Upper lobe of left lung (tissue), 6 donors: ENCODE results near the gene NELFE. TPM values are rescaled to one million over a fixed set of nuclear protein-coding genes. Genes with fewer than 3 reads are reported as not detected.

Experiments
- ATAC-seq, 2 donors: fragments of 200-7000 bp; cut with Tn5 transposase; one replicate each; pipeline ENCODE4 v1.9.1; 2022; ENCODE audit warnings: mild to moderate bottlenecking in 2 of 2, moderate library complexity in 2 of 2; ENCODE audit not compliant: low FRiP score in 2 of 2
- DNase-seq, 2 donors: peaks; one replicate each; pipeline ENCODE4 v3.0.0-alpha.2; 2019 to 2020
- H3K27ac ChIP-seq, 4 donors: fragments of 200-600 bp; sonication (generic); one replicate each; pipeline ENCODE4 v1.5.1; 2016 to 2019
- H3K27me3 ChIP-seq, 4 donors: fragments of 200-600 bp; sonication (generic); one replicate each; pipeline ENCODE4 v1.5.1; 2017 to 2019
- H3K36me3 ChIP-seq, 4 donors: fragments of 200-600 bp; sonication (generic); one replicate each; pipeline ENCODE4 v1.5.1; 2016 to 2019
- H3K4me1 ChIP-seq, 4 donors: fragments of 200-600 bp; sonication (generic); one replicate each; pipeline ENCODE4 v1.5.1; 2018 to 2019
- H3K4me3 ChIP-seq, 4 donors: fragments of 200-600 bp; sonication (generic); one replicate each; pipeline ENCODE4 v1.5.1; 2017 to 2019; ENCODE audit warnings: mild to moderate bottlenecking in 2 of 4, moderate library complexity in 1 of 4
- H3K9me3 ChIP-seq, 4 donors: fragments of 200-600 bp; sonication (generic); one replicate each; pipeline ENCODE4 v1.5.1; 2018 to 2019
- CTCF ChIP-seq, 6 experiments: fragments of 450-650 bp in 4 of 6; fragments of 200-600 bp in 2 of 6; sonication (generic) in 2 of 6; IDR thresholded peaks; one replicate each; pipeline ENCODE4 v1.5.1; 2016 to 2019; ENCODE audit warnings: antibody characterized with exemption in 6 of 6
- EP300 ChIP-seq, 4 donors: sonication (generic); formaldehyde crosslinking; IDR thresholded peaks; one replicate each; pipeline ENCODE4 v1.5.1; 2017; ENCODE audit warnings: antibody characterized with exemption in 4 of 4, control low read depth in 2 of 4
- POLR2A ChIP-seq, 4 donors: fragments of 450-650 bp; IDR thresholded peaks; one replicate each; pipeline ENCODE4 v1.5.1; 2016 to 2017; ENCODE audit warnings: antibody characterized with exemption in 4 of 4, mild to moderate bottlenecking in 2 of 4
- POLR2AphosphoS5 ChIP-seq, 2 donors: sonication (generic); formaldehyde crosslinking; IDR thresholded peaks; one replicate each; pipeline ENCODE4 v1.5.1; 2017; ENCODE audit warnings: antibody characterized with exemption in 2 of 2
- WGBS, 2 donors: methylation state at CpG; one replicate each; pipeline ENCODE4 v1.1.5; 2017 to 2018; 5-methylcytosine and 5-hydroxymethylcytosine counted together
- total RNA-seq, 6 donors: library from RNA; depleted of rRNA in 4 of 6; stranded (reverse); fragments of >200 nt in 4 of 6; gene quantifications; one replicate each; pipeline versions ENCODE4 v1.1.0 to v1.2.1, GENCODE V29; 2016 to 2021
- donor health status: DM: no; HTN: no; CAD: no; lungs with moderate emphysema.
- donor health status: DM: no; HTN: yes; CAD: no; lungs with severe emphysema.

NELFE gene
- total RNA-seq, 6 donors from 2014 or later, result 42.8 to 84.2 (median 63.0) TPM

- DNase-seq, result no peak
- Histone ChIP-seq H3K4me3 (no peak overlapping the region), H3K27ac (peak overlapping the region in 2 of 4 donors; percentile 49 to 64), H3K27me3 (no peaks in the 10 kb centered on the region), H3K36me3 (peaks cover 21 to 76% (median 59%) of the 10 kb centered on the region in 4 donors), H3K9me3 (no peaks in the 10 kb centered on the region), H3K4me1 (peaks cover 2 to 7% (median 7%) of the 10 kb centered on the region in 4 donors)
- ATAC-seq, result no peak
- WGBS, 2 donors, result 75 to 80% methylated on average over 5 of the region's 5 CpGs
- TF ChIP-seq POLR2AphosphoS5 (IDR thresholded peaks at IDR 0.05) (no peak), POLR2A (IDR thresholded peaks at IDR 0.05) (no peak), CTCF (IDR thresholded peaks at IDR 0.05) (no peak), EP300 (IDR thresholded peaks at IDR 0.05) (no peak)
Measured at GRCh38 chr6:31952890-31953289, 5.9 kb downstream of the NELFE start.

GRCh38 chr6:31952140-31952805 lies 6.5 kb downstream of the NELFE start:
- peaks cover 0 to 4% (median 1%) of the 10 kb centered on the region in 4 donors for H3K4me1 ChIP-seq
- H3K27ac ChIP-seq, result peak overlapping the region in 3 of 4 donors; percentile 22 to 64 (median 49)
- H3K4me3 ChIP-seq, result no peak overlapping the region
- ATAC-seq, result peak; percentile 67 to 77
- WGBS, 2 donors, result 57 to 58% methylated on average over 5 of the region's 5 CpGs
- TF ChIP-seq POLR2A (IDR thresholded peaks at IDR 0.05) (no peak), CTCF (IDR thresholded peaks at IDR 0.05) (peak; percentile 62 to 71 (median 68))
- H3K27me3 ChIP-seq, result no peaks in the 10 kb centered on the region
- DNase-seq, result peak in 1 of 2 donors; percentile 64
- H3K36me3 ChIP-seq, result peaks cover 21 to 76% (median 60%) of the 10 kb centered on the region in 4 donors
- H3K9me3 ChIP-seq, result no peaks in the 10 kb centered on the region

- no peak overlapping the region for H3K4me3 ChIP-seq
- H3K36me3 ChIP-seq, result peaks cover 10 to 53% (median 45%) of the 10 kb centered on the region in 4 donors
- H3K9me3 ChIP-seq, result no peaks in the 10 kb centered on the region
- WGBS, 2 donors, result 92 to 93% methylated on average over 7 of the region's 7 CpGs
- no peak for DNase-seq
- no peaks in the 10 kb centered on the region for H3K27me3 ChIP-seq
- H3K27ac ChIP-seq, result peak overlapping the region in 1 of 4 donors; percentile 7
- H3K4me1 ChIP-seq, result peaks cover 14 to 23% (median 18%) of the 10 kb centered on the region in 4 donors
- no peak for ATAC-seq
- TF ChIP-seq POLR2AphosphoS5 (IDR thresholded peaks at IDR 0.05) (no peak), POLR2A (IDR thresholded peaks at IDR 0.05) (no peak), EP300 (IDR thresholded peaks at IDR 0.05) (no peak), CTCF (IDR thresholded peaks at IDR 0.05) (no peak)
Measured at GRCh38 chr6:31949926-31950548, 8.7 kb downstream of the NELFE start.

- TF ChIP-seq EP300 (IDR thresholded peaks at IDR 0.05), result no peak
- TF ChIP-seq POLR2AphosphoS5 (IDR thresholded peaks at IDR 0.05), result no peak
- TF ChIP-seq CTCF (IDR thresholded peaks at IDR 0.05), result no peak
- no peak for TF ChIP-seq POLR2A (IDR thresholded peaks at IDR 0.05)
- peaks cover 17 to 28% (median 23%) of the 10 kb centered on the region in 4 donors for H3K4me1 ChIP-seq
- H3K4me3 ChIP-seq, result no peak overlapping the region
- H3K27me3 ChIP-seq, result no peaks in the 10 kb centered on the region
- peak in 1 of 2 donors; percentile 63 for ATAC-seq
- WGBS, 2 donors, result 87 to 91% methylated on average over 6 of the region's 6 CpGs
- no peak for DNase-seq
- no peaks in the 10 kb centered on the region for H3K9me3 ChIP-seq
- peaks cover 5 to 47% (median 37%) of the 10 kb centered on the region in 4 donors for H3K36me3 ChIP-seq
- H3K27ac ChIP-seq, result peak overlapping the region in 1 of 4 donors; percentile 5
Measured at GRCh38 chr6:31948753-31949413, 9.9 kb downstream of the NELFE start.
